Measurements from ENCODE around the gene ZNF598. TPM values are rescaled to one million over a fixed set of nuclear protein-coding genes. Genes with fewer than 3 reads are reported as not detected.

ZNF598 gene
- total RNA-seq, 3 donors from 2014 or later (not counting 1 experiment from before 2014, with no cell fraction given), result 56.1 to 71.6 (median 58.2) TPM

DNA sequence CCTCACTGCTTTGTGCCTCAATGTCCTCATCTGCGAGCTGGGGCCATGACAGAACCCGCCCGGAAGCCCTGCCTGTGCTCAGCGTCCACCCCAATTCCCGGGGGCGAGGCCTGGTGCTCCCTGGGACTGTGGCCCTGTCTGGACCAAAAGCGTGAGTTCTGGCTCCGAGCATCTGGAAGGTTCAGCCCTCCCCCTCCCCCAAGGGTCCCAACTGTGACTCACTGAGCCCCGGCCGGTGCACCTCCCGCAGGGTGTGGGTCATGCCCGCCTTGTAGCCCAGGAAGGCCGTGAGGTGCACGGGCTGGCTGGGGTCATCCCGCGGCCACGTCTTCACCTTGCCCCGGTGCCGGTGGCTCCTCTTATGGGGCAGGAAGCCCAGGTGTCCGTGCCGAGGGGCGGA is 55.9 kb downstream of the ZNF598 start:
- ATAC-seq (no peak), DNase-seq (no peak)
- intact Hi-C loops (cut with micrococcal nuclease), result no loop called here
- H3K4me3 ChIP-seq (ENCODE audit: low read length), result no peak overlapping the region
- H3K27ac ChIP-seq (ENCODE audit: low read length), result no peak overlapping the region
- Mint-ChIP-seq H3K27me3 (ENCODE audit: low read depth in 2 of 2) (peaks cover 0 to 3% of the 10 kb centered on the region in 2 donors), H3K36me3 (no peaks in the 10 kb centered on the region), H3K27ac (no peak overlapping the region), H3K9me3 (no peaks in the 10 kb centered on the region), H3K4me1 (no peaks in the 10 kb centered on the region), H3K4me3 (no peak overlapping the region)
- H3K27me3 ChIP-seq (ENCODE audit: control insufficient read depth, insufficient read depth, low read length), result no peaks in the 10 kb centered on the region
- H3K36me3 ChIP-seq (ENCODE audit: control insufficient read depth, insufficient read depth, low read length), result no peaks in the 10 kb centered on the region
- H3K9me3 ChIP-seq (ENCODE audit: control insufficient read depth, insufficient read depth, low read length), result no peaks in the 10 kb centered on the region
- TF ChIP-seq, protein P1, sequence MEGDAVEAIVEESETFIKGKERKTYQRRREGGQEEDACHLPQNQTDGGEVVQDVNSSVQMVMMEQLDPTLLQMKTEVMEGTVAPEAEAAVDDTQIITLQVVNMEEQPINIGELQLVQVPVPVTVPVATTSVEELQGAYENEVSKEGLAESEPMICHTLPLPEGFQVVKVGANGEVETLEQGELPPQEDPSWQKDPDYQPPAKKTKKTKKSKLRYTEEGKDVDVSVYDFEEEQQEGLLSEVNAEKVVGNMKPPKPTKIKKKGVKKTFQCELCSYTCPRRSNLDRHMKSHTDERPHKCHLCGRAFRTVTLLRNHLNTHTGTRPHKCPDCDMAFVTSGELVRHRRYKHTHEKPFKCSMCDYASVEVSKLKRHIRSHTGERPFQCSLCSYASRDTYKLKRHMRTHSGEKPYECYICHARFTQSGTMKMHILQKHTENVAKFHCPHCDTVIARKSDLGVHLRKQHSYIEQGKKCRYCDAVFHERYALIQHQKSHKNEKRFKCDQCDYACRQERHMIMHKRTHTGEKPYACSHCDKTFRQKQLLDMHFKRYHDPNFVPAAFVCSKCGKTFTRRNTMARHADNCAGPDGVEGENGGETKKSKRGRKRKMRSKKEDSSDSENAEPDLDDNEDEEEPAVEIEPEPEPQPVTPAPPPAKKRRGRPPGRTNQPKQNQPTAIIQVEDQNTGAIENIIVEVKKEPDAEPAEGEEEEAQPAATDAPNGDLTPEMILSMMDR (IDR thresholded peaks at IDR 0.05), result no peak
- WGBS (ENCODE audit: insufficient coverage), result 93% methylated on average over 22 of the region's 22 CpGs
- H3K4me1 ChIP-seq (ENCODE audit: control insufficient read depth, insufficient read depth, low read length), result peaks cover 2% of the 10 kb centered on the region

DNA sequence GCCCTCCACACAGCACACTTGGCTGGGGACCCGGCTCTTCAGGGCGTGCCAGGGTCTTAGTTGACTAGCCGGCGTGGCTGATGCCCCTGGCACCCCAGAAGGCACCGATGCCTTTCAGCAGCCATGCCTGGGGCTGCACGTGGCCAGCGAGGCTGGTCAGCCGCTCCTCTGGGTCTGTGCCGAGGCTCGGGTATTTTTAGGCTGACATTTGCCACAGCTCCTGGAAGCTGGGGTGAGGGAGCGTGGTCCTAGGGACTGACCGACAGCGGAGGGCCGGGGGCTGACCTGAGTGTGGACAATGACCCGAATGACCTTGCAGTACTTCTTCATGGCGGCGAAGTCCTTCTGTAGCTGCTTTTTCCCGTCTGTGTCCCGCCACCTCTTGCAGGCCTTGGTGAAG is 59.1 kb downstream of the ZNF598 start:
- Mint-ChIP-seq H3K4me1 (no peaks in the 10 kb centered on the region), H3K27me3 (ENCODE audit: low read depth in 2 of 2) (peaks cover 0 to 3% of the 10 kb centered on the region in 2 donors), H3K4me3 (no peak overlapping the region), H3K27ac (no peak overlapping the region), H3K36me3 (no peaks in the 10 kb centered on the region), H3K9me3 (no peaks in the 10 kb centered on the region)
- ATAC-seq, result no peak
- no peaks in the 10 kb centered on the region for H3K9me3 ChIP-seq (ENCODE audit: control insufficient read depth, insufficient read depth, low read length)
- H3K4me3 ChIP-seq (ENCODE audit: low read length), result no peak overlapping the region
- H3K36me3 ChIP-seq (ENCODE audit: control insufficient read depth, insufficient read depth, low read length), result no peaks in the 10 kb centered on the region
- TF ChIP-seq, protein P1 (IDR thresholded peaks at IDR 0.05), result no peak
- H3K27me3 ChIP-seq (ENCODE audit: control insufficient read depth, insufficient read depth, low read length), result no peaks in the 10 kb centered on the region
- intact Hi-C loops (cut with micrococcal nuclease), result no loop called here
- H3K4me1 ChIP-seq (ENCODE audit: control insufficient read depth, insufficient read depth, low read length), result no peaks in the 10 kb centered on the region
- H3K27ac ChIP-seq (ENCODE audit: low read length), result no peak overlapping the region
- WGBS (ENCODE audit: insufficient coverage), result 92% methylated on average over 19 of the region's 19 CpGs
- DNase-seq, result no peak

DNA sequence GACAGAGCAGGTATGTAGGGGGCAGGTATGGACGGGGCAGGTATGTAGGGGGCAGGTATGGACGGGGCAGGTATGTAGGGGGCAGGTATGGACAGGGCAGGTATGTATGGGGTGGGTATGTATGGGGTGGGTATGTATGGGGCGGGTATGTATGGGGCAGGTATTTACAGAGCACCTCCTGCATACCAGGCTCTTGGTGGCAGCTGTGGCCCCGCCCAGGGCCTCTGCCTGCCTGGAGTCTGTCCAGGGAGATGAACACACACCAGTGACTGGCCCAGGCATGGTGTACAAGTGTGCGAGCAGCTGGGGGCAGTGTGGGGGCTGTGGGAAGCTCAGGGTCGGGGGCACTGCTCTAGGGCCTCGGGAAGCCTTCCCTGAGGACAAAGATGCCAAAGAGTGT is 59.6 kb downstream of the ZNF598 start:
- no peaks in the 10 kb centered on the region for H3K9me3 Mint-ChIP-seq
- no peaks in the 10 kb centered on the region for H3K4me1 Mint-ChIP-seq
- Histone ChIP-seq H3K4me1 (ENCODE audit: control insufficient read depth, insufficient read depth, low read length) (no peaks in the 10 kb centered on the region), H3K9me3 (ENCODE audit: control insufficient read depth, insufficient read depth, low read length) (no peaks in the 10 kb centered on the region), H3K27ac (ENCODE audit: low read length) (no peak overlapping the region), H3K27me3 (ENCODE audit: control insufficient read depth, insufficient read depth, low read length) (no peaks in the 10 kb centered on the region), H3K4me3 (ENCODE audit: low read length) (no peak overlapping the region), H3K36me3 (ENCODE audit: control insufficient read depth, insufficient read depth, low read length) (no peaks in the 10 kb centered on the region)
- ATAC-seq (no peak), DNase-seq (no peak)
- H3K27me3 Mint-ChIP-seq (ENCODE audit: low read depth in 2 of 2), result peaks cover 0 to 3% of the 10 kb centered on the region in 2 donors
- H3K27ac Mint-ChIP-seq, result no peak overlapping the region
- intact Hi-C loops (cut with micrococcal nuclease), result no loop called here
- no peak overlapping the region for H3K4me3 Mint-ChIP-seq
- H3K36me3 Mint-ChIP-seq, result no peaks in the 10 kb centered on the region
- TF ChIP-seq, protein P1 (IDR thresholded peaks at IDR 0.05), result no peak
- 81% methylated on average over 7 of the region's 7 CpGs for WGBS (ENCODE audit: insufficient coverage)

DNA sequence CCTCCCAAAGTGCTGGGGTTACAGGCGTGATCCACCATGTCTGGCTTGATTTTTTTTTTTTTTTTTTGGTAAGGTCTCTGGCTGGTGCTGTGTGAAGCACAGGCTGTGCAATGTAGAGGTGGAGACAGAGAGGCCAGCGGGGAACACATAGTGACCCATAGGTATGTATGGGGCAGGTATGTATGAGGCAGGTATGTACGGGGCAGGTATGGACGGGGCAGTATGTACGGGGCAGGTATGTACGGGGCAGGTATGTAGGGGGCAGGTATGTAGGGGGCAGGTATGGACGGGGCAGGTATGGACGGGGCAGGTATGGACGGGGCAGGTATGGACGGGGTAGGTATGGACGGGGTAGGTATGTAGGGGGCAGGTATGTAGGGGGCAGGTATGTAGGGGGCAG is 60.1 kb downstream of the ZNF598 start:
- WGBS (ENCODE audit: insufficient coverage), result 91% methylated on average over 10 of the region's 11 CpGs
- intact Hi-C loops (cut with micrococcal nuclease), result no loop called here

More for the DNA sequence above, 60.1 kb downstream of the ZNF598 start:
- Histone ChIP-seq H3K27me3 (ENCODE audit: control insufficient read depth, insufficient read depth, low read length) (no peaks in the 10 kb centered on the region), H3K27ac (ENCODE audit: low read length) (no peak overlapping the region), H3K4me1 (ENCODE audit: control insufficient read depth, insufficient read depth, low read length) (no peaks in the 10 kb centered on the region), H3K4me3 (ENCODE audit: low read length) (no peak overlapping the region), H3K9me3 (ENCODE audit: control insufficient read depth, insufficient read depth, low read length) (no peaks in the 10 kb centered on the region), H3K36me3 (ENCODE audit: control insufficient read depth, insufficient read depth, low read length) (no peaks in the 10 kb centered on the region)
- DNase-seq (no peak), ATAC-seq (no peak)
- Mint-ChIP-seq H3K4me1 (peaks cover 1 to 2% of the 10 kb centered on the region in 2 donors), H3K27ac (no peak overlapping the region), H3K27me3 (ENCODE audit: low read depth in 2 of 2) (peaks cover 0 to 3% of the 10 kb centered on the region in 2 donors), H3K9me3 (no peaks in the 10 kb centered on the region), H3K36me3 (no peaks in the 10 kb centered on the region), H3K4me3 (no peak overlapping the region)
- TF ChIP-seq, protein P1 (IDR thresholded peaks at IDR 0.05), result no peak

Data from natural killer cell (primary cell).